GM18502 (cell line): ENCODE measurements around the gene IRGM.

Experiments used
- ATAC-seq: cut with Tn5 transposase; IDR thresholded peaks from one replicate; pipeline ENCODE4 v1.9.1; 2021; ENCODE audit warnings: mild to moderate bottlenecking; ENCODE audit not compliant: unreplicated experiment, poor library complexity

Gene IRGM

GRCh38 chr5:150895431-150896428 lies 49.4 kb downstream of the IRGM start:
- no peak for ATAC-seq
